Bone marrow (tissue), 2 donors: ENCODE data around the gene TCIRG1.

ENCODE experiments used
- DNase-seq, 2 donors: peaks; one replicate each; lab custom pipeline; 2025; lab: John Stamatoyannopoulos, UW

Gene TCIRG1

DNA sequence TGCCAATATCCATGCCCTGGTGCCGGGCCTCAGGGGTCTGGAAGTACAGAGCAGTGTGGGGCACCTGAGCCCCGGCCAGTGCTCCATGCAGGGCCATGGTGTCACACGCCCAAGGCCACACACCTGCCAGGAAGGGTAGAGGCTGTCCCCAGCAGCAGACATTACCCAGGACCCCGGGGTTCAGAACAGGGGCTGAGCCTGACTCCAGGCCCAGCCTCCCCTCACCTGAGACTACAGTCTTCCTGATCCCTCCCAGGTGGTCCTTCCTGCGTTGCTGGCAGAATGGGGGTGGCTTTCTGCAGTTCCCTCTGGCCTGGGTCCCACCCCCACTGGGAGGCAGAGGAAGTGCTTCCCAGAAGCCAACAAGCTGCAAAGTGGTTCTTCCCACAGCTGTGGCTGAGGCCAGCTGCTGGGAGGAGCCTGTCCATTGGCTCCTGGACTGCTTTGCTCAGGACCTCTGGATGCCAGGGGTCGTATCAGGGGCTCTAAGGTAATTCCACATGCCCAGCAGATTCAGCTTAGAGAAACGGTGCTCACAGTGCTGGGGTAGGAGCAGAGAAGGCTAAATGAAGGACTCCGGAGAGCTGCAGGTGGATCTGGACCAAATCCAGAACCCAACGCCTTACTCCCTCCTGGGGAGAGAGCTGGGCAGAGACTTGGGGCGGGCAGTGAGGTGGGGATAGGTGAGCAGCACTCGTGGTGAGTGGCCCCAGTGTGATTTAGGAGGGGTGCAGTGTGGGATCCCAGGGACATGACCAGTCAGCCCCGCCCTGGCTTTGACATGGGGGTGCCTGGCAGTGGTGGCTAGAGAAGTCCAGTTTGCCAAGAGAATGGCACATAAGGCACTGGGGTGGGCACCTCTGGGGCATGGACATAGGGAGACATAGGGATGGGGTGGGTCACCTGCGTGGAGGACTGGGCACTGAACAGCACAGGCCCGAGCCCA, 12.6 kb downstream of the TCIRG1 start:
- no peak for DNase-seq

DNA sequence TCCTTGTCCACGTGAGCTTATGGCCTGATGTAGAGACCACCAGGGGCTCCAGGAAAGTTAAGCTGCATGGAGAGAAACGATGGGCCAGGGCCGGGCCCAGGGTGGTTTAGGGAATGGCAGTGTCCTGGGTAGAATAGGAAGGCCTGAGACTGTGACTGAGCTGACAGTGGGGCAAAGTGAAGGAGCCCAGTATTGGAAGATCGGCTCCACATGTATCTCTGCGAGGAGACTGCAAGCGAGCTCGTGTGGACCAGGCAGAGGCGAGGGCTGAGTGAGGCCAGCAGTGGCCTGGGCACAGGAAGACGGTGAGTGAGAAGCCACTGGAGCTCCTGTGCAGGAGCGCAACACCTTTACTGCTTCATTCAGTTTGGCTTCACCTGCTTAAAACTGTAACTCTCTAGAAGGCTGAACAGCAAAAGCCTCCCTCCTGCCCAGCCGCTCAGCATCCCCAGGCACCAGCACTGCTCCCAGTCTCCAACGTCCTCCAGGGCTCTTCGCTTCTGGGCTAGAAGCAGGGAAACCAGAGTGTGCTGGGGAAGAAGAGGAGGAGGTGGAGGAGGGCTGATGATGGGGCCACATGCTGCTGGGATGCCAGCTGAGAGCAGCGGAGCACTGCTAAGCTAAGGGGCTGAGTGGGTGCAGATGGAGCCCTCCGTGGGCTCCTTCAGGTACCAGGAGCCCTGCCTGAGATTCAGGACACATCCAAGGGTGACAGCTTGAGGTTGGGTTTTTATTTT, 13.5 kb downstream of the TCIRG1 start:
- DNase-seq: no peak

DNA sequence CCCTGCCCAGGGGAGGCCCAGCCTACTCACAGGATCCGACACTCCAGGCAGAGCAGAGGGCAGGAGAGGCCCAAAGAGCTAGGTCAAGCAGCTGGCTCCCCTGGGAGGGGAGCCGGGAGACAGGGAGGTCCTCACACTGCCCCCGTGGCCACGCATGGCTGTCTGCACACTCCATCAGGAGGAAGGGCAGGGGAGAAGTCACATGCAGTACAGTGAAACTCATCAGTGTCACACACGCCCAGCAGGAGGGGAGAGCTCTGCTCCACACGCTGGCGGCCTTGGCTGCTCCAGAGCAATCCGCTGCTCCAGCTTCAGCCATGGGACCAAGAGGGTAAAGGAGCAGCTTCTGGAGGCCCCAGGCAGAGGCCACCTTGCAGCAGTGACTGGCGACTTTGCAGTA, 14.3 kb downstream of the TCIRG1 start:
- no peak for DNase-seq

DNA sequence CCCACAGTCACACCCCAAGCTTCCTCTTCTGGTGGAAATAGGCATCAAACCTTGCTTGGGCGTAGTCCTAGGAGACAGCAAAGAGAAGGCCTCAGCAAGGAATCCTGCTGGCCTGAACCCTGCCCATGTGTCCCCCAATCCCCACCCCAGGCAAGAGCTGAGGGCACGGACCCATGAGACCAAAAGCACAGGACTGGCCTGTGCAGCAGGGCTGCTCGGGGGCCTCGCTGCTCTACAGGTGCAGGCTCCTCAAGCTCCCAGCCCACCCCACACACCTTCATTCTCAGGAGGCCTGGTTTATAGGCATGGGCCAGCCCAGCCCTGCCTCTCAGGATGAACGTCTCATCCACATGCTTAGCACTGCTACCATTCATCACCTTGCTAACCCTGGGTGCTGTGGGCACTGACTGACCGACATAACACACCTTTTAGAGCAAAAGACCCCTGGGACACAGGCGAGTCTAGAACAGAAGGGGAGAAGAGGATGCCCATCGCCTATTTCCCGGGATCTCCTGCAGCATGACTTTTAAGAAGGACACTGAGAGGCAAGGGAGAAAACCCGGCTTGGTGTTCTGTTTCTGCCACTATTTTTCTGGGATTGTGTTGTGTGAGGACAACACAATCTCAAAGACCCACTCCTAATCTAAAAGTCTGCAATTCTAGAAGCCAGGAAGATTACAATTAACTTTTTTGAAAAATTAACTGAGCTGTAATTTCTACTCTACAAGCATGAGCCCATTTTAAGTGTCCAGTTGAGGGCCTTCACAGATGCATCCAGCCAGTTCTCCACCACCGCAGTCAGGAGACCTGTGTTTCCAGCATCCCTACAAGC, 15.4 kb downstream of the TCIRG1 start:
- DNase-seq: no peak

DNA sequence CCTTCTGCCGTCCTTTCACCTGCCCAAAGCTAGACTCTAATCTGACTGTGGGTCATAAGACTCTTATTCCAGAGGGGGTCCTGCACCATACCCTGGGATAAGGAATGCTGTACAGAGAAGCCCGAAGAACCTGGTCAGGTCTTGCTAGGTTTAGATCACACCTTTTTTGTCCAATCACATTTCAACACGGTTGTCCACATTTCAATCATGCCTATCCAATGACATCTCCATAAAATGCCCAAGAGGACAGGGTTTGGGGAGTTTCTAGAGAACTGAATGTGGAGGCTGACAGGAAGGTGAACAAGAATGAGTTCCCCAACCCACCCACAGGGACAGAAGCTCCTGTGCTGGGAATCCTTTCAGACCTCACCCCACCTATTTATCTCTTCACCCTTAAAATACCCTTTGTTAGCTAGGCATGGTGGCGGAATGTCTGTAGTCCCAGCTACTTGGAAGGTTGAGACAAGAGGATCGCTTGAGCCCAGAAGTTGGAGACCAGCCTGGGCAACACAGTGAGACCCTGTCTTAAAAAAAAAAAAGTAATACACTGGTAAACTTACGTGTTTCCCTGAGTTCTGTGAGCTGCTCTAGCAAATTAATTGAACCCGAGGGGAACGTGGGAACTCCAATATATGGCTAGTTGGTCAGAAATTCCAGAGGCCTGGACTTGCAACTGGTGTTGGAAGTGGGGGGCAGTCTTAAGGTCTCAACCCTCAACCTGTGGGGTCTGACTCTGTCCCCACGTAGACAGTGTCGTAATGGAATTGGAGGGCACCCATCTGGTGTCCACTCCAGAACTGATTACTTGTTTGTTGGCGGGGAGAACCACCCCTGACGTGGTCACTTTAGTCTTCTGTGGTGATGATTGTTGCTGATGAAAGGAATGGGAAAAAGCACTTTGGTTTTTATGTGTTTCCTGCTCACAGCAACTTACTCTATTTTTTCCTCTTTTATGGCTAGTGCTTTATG, 17.8 kb downstream of the TCIRG1 start:
- DNase-seq: no peak

DNA sequence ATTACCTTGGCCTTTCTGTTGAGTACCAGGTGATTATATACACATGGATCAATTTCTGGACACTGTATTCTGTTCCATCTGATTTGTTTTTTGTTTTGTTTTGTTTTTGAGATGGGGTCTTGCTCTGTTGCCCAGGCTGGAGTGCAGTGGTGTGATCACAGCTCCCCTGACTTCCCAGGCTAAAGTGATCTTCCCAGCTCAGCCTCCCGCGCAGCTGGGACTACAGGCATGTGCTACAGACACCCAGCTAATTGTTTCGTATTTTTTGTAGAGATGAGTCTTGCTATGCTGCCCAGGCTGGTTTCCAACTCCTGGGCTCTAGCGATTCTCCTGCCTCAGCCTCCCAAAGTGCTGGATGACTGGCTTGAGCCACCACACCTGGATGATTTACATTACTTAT, 19.0 kb downstream of the TCIRG1 start:
- no peak for DNase-seq

DNA sequence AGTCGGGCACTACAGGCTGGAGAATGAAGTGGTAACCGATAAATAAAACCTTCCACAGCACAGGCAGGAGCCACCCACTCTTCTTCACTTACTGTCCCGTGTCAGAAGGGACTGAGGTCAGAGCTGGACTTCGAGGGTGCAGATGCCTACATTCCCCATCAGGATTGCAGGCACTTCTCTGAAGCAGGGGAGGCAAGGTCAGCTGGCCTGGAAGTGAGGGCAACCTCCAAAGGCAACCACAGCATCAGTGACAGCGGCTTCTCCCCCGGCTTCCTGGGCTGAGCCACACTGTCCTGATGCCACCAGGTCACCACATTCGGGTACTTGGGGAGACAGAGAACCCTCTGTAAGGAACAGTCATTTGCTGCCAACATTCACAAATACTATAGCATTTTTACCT, 22.7 kb downstream of the TCIRG1 start:
- no peak for DNase-seq

DNA sequence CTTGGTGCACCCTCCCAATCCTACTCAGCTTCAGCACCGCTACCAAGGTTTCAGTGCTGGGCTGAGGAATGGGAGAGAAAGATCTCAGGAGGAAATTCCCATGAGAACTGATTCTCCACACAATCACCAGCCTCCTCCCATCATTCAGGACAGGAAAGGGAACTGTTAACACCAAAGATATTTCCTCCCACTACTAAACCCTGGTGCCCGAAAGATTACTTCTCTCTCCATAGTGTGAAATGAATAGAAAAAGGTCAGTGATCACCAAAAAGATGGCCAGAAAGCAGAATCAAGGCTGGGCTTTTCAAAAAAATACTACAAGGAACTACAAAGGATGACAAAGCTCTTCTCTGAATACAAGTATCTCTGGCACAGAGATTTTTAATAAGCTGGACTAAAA, 26.1 kb downstream of the TCIRG1 start:
- DNase-seq: no peak

DNA sequence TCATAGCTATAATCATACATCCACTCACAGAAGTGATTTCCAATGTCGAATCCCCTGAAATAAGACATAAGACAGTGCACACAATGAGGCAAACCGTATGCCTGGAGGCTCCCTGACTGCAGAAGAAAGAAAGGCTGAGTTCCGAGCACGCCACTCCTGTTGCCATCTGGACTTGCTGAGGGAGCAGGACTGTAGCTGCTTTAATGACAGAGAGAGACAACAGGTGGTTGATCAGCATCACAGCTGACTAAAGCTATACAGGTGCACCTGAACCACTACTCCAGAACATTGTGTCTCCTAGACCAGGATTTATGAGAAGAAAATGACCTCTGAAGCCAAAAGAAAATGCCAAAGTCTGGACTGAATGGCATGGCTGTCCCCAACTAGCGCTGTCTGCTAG, 27.0 kb downstream of the TCIRG1 start:
- DNase-seq: no peak

DNA sequence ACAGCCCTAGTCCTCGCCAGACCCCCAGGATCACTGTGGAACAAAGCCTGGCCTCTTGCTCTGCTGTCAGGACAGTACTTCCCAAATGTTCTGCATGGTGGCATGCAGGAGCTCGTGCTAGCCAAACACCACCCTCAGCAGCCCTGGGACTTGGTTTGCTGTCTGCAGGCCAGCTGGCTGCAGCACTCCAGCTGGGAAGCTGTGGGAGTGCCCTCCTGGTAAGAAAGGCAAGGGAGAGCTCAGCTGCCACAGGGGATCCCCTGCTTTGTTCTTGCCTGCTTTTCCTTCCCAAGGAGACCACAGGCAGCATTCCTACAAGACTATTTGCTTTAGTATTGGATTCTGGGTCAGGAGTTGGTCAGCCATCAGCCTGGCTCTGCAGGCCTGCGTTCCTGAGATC, 27.9 kb downstream of the TCIRG1 start:
- no peak for DNase-seq

DNA sequence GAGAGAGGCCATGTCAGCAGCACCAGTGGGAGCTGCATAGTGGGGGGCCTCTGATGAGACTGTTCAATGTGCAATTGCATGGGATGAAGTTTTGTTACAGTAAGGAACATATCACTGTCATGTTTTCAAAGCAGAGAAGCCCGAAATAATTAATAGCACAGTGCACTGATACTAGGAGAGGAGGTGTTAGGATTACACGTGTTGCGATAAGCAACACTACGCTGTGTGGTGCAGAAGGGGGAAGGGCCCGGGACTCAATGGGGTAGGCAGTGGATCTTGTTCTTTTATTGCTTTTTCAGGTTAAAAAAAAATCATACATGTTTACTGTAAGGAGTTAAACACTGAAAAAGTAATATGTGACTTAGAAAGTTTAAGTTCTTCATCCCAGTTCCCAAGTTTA, 29.2 kb downstream of the TCIRG1 start:
- no peak for DNase-seq

DNA sequence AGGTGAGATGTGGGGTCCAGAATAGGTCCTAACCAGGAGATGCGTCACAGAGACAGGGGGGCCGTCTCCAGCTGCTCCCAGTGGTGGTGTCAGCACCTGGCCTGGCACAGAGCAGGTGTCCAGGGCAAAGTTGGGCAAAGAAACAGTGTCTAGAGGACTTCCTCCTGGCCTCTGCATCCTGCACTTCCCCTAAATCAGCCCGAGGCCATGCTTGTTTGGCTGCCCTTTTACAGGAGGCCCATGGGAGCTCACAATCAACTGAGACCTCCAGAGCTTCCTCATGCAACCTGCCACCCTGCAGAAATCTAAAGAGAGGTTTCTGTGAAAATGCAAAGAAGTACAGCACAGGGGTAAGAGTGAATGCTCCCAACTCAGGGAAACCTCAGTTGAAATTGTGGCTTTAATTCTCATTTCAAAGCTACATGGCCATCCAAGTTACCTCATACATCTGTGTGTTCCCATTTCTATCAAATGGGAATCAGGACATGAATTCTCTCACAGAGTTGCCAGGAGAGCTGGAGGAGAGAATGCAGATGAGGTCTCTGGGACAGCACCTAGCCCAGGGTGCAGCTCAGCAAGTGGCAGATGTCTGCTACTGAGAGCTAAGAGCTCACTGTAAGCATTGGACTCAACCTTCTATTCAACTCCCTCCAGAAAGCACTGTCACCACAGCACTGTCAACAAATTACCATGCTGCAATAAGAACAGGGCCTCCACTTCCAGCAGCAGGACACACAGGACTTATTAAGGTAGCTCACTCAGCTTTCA, 32.6 kb downstream of the TCIRG1 start:
- DNase-seq: no peak

DNA sequence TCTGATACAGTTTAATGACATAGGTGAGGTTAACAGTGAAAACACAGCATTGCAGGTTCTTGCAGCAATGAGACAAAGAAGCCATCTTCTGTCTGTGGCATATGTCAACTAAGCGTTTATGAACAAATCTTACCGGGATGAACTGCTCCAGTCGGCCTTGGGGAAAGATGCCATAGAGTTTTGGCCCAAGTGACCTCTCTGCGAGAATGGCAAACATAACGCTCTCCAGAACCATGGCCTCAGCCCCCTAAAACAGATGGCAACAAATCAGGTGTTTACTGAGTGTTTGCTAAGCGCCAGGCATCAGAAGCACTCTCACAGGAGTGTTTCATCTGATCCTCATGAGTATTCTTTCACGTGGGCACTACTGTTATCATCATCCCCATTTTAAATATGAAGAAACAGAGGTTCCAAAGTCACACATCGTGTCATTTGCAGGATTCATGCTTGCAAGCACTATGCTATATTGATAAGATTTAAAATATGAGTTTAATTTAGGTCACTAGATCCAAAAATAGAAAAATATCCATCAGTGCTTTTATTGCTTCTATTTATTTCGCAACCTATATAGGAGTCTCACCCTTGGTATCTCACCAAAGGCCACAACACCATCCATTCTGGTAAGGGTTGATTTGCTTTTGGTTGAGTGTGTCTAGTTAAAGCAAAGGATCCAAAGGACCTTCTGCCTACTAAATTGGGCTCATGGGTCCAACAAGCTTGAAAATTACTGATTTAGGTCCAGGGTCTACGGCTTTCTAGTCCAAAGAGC, 35.9 kb downstream of the TCIRG1 start:
- no peak for DNase-seq

DNA sequence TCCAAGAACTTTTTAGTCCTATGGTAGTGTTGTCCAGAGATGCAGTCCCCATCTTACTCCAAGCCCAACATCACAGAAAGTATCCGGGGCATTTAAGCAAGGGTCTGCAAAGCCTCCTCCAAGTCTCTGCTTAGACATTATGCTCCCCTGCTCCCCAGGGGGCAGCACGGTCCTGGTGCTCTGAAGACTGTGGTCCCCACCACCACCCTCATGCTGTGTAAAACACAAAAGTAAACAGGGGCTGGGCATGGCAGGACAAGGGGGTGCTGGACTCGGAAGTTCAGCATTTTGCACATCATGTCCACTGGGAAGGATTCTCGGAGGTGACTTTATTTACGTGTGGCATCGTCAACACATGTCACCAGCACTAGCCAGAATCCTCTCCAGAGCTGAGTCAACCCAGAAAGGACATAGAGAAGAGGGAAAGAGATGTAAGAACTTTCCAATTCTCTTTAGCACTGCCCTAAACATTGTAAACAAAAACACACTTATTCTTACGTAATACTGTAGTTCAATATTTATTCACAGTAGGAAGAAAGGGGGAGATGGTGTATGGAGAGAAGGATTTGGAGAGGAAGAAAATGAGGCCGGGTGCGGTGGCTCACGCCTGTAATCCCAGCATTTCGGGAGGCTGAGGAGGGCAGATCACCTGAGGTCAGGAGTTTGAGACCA, 37.7 kb downstream of the TCIRG1 start:
- DNase-seq: no peak

DNA sequence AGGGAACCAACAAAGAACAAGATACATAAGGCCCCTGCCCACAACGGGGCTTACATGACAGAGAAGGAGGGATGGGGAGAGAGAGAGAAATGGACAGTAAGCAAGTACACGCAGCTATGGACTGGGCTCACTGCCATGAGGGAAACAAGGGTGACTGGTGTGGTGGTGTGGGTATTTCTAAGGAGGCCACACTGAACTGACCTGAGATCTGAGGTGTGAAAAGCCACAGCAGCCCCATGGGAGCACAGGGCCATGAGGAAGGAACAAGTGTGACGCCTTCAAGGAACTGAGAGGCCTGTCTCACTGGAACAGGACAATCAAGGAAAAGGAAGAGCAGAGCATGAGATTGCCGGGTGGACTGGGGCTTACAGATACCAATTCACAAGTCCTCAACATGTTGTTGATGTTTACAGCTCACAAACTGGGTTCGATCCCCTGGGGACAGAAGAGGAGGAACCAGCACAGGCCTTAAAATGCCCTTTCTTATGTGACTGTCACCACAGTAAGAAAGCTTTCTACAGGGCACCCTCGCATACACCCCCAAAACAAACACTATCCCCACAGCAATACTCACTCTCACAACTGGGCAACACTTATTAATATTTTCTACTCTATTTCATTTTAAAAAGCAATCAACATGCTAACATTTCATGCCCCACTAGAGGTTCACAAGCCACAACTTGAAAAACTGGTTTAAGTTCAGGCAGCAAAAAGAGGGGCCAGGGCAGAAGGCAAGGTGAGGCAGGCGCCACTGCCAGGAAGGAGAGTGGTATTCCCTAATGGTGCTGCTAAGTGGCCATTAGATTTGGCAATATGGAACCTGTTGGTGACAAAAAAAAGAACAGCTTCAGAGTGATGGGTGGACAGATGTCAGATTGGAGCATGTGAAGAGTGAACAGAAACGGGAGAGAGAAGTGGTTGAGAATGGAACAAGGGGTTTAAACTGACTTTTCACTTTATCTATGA, 39.1 kb downstream of the TCIRG1 start:
- DNase-seq: no peak

DNA sequence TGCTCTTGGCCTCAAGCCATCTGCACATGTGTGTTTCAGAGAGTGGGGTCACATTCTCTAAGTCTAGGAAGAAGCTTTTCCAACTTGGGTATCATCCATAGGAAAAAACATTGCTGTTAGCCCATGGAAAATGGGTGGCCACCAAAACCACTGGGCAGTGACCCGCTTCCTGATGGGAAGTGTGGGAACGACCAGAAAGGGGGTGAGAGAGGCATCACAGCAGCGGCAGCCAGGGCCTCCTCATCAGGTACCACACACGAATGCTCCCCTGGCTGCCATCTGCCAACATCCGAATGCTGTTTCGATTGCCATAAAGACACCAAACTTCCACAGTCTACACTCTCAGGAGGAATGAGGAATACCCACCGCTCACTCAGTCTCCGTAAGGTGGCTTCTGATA, 42.0 kb downstream of the TCIRG1 start:
- DNase-seq: no peak

DNA sequence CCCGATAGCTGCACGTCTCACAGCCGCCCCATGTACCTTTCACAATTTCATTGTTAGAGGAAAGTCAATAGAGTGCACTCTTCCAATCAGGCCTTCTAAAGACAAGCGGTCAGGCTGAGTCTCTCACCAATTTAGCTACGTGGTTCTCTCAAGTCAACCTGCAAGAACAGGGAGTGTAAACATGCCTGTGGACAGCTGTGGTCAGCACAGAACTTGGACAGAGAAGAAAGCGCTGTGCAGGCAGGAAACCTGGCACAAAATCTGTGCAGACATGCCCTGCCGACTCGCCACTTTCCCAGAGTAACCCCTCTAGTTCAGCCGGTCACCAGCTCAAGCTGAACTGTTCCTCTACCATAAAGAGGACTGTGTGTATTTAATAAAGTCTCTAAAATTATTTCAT, 42.9 kb downstream of the TCIRG1 start:
- no peak for DNase-seq

DNA sequence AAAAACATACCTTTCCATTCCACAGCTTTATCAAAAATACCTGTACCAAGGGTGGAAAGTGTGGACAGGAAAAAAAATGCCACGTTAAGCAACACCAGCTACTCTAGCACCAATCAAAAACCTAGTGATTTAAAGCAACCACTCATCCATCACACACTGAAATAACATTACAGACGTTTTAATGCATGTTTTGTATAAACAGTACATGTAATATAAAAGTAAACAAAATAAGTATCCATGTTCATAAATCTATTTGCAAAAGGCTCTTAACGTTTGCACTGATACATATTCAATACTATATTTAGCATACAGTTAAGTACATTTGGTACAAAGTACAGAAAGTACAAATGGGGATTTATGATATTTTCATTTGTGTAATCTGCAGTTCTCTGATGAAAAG, 43.7 kb downstream of the TCIRG1 start:
- no peak for DNase-seq
